Fibroblast of lung (primary cell): ENCODE results near the gene TLCD2.

Source experiments
- EZH2 ChIP-seq: IDR thresholded peaks from 2 replicates; pipeline ENCODE4 v1.5.1; 2012; ENCODE audit warnings: low read length, control low read depth, mild to moderate bottlenecking; ENCODE audit errors: missing control alignments
- TF ChIP-seq, protein P1 (sequence below), 2 donors: IDR thresholded peaks in 1 of 2; conservative IDR thresholded peaks in 1 of 2; 1 replicate in 1 of 2; 2 replicates in 1 of 2; pipeline ENCODE4 v1.5.1; 2011 to 2012; ENCODE audit warnings: low read length in 2 of 2, control low read depth in 1 of 2, inconsistent platforms in 1 of 2, low read depth in 1 of 2, mild to moderate bottlenecking in 1 of 2

DNA sequence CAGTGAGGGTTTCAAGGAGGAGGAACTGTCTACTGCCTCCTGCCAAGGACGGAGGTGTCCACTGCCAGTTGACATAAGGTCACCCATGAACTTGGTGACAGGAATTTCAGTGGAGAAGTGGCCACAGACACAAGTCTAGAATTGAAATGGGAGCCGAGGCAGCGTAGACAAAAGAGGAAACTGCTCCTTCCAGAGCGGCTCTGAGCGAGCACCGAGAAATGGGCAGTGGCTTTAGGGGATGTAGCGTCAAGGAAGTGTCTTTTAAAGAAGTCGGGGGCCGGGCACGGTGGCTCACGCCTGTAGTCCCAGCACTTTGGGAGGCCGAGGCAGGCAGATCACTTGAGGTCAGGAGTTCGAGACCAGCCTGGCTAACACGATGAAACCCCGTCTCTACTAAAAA is 48.6 kb upstream of the TLCD2 start:
- TF ChIP-seq, protein P1, sequence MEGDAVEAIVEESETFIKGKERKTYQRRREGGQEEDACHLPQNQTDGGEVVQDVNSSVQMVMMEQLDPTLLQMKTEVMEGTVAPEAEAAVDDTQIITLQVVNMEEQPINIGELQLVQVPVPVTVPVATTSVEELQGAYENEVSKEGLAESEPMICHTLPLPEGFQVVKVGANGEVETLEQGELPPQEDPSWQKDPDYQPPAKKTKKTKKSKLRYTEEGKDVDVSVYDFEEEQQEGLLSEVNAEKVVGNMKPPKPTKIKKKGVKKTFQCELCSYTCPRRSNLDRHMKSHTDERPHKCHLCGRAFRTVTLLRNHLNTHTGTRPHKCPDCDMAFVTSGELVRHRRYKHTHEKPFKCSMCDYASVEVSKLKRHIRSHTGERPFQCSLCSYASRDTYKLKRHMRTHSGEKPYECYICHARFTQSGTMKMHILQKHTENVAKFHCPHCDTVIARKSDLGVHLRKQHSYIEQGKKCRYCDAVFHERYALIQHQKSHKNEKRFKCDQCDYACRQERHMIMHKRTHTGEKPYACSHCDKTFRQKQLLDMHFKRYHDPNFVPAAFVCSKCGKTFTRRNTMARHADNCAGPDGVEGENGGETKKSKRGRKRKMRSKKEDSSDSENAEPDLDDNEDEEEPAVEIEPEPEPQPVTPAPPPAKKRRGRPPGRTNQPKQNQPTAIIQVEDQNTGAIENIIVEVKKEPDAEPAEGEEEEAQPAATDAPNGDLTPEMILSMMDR (conservative IDR thresholded peaks at IDR 0.05 in 1 of 2, IDR thresholded peaks at IDR 0.05 in 1 of 2; ENCODE audit: low read depth in 1 of 2, low read length in 2 of 2) = no peak
- TF ChIP-seq EZH2 = no peak
